NCI-H2029 (cell line): ENCODE results near the gene KLF16.
A peak's percentile ranks its signal among the peaks of the same experiment; 100 is the strongest.

Experiments used
- DNase-seq: peaks from one replicate; lab custom pipeline; 2025; lab: John Stamatoyannopoulos, UW

KLF16 gene

GRCh38 chr19:1867349-1867724 lies 4.0 kb upstream of the KLF16 start:
- no peak for DNase-seq

GRCh38 chr19:1866693-1867348 lies 3.4 kb upstream of the KLF16 start:
- DNase-seq: no peak

GRCh38 chr19:1865172-1866010 lies 2.0 kb upstream of the KLF16 start:
- DNase-seq: no peak

- peak; percentile 37 for DNase-seq
These were observed 1.2 kb upstream of the KLF16 start for GRCh38 chr19:1864480-1865171.

- peak; percentile 92 for DNase-seq
These were observed 480 bp upstream of the KLF16 start for GRCh38 chr19:1863638-1864479.

GRCh38 chr19:1862424-1863327 lies 703 bp downstream of the KLF16 start:
- no peak for DNase-seq

- no peak for DNase-seq
These were observed 1.3 kb downstream of the KLF16 start for GRCh38 chr19:1862068-1862423.

- DNase-seq: no peak
These were observed 1.8 kb downstream of the KLF16 start for GRCh38 chr19:1861599-1862031.

GRCh38 chr19:1860821-1861598 lies 2.4 kb downstream of the KLF16 start:
- DNase-seq: no peak

GRCh38 chr19:1860042-1860775 lies 3.2 kb downstream of the KLF16 start:
- DNase-seq: peak; percentile 28

GRCh38 chr19:1859331-1859781 lies 4.0 kb downstream of the KLF16 start:
- DNase-seq: no peak

GRCh38 chr19:1858412-1859081 lies 4.8 kb downstream of the KLF16 start:
- no peak for DNase-seq

GRCh38 chr19:1857648-1858326 lies 5.6 kb downstream of the KLF16 start:
- DNase-seq: no peak

GRCh38 chr19:1856698-1857603 lies 6.4 kb downstream of the KLF16 start:
- no peak for DNase-seq

- no peak for DNase-seq
These were observed 7.1 kb downstream of the KLF16 start for GRCh38 chr19:1856345-1856697.

- no peak for DNase-seq
These were observed 7.5 kb downstream of the KLF16 start for GRCh38 chr19:1855828-1856255.
